Colon (tissue), 2 donors: ENCODE data around the gene DIS3L2.
A peak's percentile ranks its signal among the peaks of the same experiment; 100 is the strongest.

Experiments used
- FAIRE-seq: peaks from 2 replicates; lab custom pipeline; 2012; peaks lifted over from hg19 to GRCh38; lab: Jason Lieb, UNC
- donor health status: control.
- donor health status: control.

Gene DIS3L2

DNA sequence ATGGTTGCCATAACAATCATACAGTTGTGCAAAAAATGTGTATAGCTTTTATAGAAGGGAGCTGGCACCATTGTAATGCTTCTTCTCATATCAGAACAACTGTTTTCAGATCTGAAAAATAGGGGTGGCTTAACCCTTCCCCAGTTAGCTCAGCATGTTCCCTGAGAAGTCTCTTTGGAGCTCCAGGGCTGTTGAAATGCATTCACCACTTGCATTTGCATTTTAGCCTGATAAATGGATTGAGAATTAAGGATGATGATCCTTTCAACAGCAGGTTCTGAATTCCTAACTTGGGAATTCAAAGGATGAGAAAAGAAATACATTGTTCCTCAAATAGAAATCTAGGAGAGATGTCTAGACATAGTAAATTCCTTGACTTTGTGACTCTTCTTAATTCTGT, 235.3 kb downstream of the DIS3L2 start:
- FAIRE-seq, result no peak

GRCh38 chr2:232200195-232200594, 238.7 kb downstream of the DIS3L2 start:
- FAIRE-seq, result no peak

GRCh38 chr2:232203166-232203891, 241.8 kb downstream of the DIS3L2 start:
- FAIRE-seq, result no peak

DNA sequence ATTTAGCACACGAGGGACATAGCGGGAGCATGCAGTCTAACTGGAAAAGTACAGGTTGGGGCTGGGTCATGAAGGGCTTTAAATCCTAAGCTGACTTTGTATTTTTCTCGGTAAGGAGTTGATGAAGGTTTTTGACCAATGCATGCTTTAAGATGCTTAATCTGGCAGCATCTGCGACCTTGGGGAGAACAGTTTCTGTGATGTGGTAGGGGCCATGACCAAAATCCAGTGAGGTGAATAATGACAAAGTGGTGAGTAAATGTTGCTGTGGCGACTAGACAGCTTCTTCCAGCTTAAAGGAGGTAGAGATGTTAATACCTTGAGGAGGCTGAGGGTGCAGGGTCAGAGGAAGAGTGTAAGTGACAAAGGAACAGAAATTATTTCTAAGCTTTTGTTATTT, 242.4 kb downstream of the DIS3L2 start:
- no peak for FAIRE-seq

GRCh38 chr2:232204457-232204931, 243.0 kb downstream of the DIS3L2 start:
- no peak for FAIRE-seq

DNA sequence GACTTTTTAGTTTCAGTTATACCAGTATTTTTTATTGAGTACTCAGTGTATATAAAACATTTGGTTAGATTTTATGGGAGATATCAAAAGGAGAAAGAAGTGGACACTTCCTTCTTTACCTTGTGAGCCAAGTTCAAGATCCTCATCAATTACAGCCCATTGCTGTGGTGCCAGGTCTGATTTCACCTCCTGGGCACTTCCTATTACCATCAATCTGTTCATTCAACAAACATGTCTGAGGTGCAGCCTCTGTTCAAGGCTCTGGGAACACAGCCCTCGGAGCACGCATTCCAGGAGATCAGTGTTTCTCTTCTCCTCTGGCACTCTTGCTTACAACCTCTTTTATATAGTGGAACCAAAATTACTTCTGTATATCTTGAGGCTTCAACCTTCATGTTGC, 245.7 kb downstream of the DIS3L2 start:
- FAIRE-seq, result no peak

DNA sequence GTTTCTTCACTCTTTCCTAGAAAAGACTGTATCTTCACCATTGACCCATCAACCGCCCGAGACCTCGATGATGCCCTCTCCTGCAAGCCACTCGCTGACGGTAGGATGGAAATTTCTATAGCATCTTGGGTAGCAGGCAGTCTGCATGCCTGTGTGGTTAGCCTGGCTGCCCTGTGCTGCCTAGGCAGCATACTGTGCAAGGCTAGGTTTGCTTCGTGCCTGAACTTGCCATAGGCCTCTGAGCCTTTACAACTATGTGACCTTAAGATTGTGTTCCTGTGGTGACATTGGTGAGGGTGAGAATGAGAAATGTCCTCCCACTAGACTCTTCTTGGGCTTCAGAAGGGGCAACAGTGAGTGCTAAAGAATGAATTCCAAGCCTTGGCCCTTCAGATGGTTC, 248.8 kb downstream of the DIS3L2 start:
- FAIRE-seq, result no peak

DNA sequence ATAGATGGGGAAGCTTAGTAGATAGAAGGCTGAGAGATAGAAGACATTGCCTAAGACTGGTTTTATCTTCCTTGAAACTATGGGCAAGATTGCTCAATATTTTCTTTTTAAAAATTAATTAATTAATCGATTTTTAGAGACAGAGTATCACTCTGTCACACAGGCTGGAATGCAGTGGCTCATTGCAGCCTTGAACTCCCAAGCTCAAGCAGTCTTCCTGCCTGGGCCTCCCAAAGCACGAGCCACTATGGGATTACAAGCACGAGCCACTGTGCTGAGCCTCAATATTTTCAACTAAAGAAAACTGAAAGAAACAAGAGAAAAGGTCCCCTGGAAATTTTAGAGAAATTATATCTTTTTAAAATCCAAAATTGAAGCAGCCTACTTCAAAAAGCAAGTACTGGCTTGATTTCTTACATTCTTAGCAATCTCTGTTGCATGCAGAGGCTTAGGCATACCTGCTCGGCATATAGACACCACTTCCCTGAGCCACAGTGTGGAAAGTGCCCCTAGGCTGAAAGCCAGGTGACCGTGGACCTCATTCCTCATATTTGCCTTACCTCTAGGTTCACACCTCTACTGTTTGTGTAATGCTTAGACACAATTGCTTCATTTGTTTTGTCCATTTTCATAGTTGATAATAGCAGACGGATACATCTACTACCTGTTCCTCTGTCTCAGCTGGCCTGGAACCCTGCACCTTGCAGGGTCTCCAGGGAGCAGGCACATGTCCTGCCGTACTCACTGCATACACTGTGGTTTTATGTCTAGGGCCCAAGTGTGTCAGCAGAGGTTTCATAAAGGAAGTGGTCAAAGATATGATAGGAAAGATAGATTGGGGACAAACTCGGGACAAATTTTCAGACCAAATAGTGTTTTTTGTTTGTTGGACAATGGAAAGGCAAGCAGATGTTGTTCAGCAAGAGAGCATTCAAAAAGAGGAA, 250.5 kb downstream of the DIS3L2 start:
- no peak for FAIRE-seq

DNA sequence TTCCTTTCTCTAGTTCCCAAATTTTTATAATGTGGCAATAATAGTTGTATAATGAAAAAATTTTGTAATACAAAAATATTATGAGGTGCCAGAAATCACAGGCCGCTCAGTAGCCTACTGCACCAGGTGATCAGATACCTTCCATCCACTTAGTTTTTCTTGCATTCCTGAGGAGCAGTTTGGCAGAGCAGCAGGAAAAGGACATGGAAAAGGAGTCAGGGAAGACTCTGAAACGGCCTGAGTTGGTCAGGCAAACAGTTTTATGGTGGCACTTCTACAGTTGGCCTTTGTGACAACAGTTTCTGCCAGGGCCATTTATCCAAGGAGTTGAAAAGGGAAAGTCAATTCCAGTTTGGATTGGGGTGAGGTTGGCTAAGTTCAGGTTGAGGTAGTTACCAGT, 251.7 kb downstream of the DIS3L2 start:
- FAIRE-seq, result no peak

- FAIRE-seq, result no peak
These were observed 252.5 kb downstream of the DIS3L2 start for GRCh38 chr2:232214053-232214452.

DNA sequence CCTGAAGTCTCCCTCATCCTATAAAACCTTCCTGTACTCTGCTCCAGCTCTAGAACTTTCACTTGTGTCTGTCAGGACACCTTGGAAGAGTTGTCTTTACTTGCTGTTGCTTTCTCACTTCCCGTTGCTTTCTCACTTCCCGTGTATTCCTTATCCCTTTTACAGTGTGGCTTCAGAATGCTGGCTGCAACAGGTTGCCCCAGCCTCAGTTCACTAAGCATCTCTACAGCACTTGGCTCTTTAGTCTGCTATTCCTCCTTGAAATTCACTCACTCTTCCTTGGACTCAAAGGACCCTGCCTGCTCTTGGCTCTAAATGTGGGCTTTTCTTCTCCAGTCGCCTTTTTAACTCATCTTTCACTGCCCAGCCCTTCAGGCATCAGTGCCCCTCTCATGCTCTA, 254.5 kb downstream of the DIS3L2 start:
- no peak for FAIRE-seq

- FAIRE-seq, result no peak
These were observed 257.4 kb downstream of the DIS3L2 start for GRCh38 chr2:232218778-232219495.

GRCh38 chr2:232219496-232219870, 258.0 kb downstream of the DIS3L2 start:
- FAIRE-seq, result no peak

DNA sequence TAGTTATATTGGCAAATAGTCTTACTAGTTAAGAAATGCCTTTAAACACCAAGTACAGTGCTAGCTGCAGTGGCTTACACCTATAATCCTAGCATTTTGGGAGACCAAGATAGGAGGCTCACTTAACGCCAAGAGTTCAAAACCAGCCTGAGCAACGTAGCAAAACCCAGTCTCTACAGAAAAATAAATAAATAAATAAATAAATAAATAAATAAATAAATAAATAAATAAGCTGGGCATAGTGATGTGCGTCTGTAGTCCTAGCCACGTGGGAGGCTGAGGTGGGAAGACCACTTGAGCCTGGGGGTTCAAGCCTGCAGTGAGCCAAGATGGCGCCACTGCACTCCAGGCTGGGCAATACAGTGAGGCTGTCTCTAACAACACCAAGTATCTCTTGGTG, 258.4 kb downstream of the DIS3L2 start:
- FAIRE-seq, result no peak

- peak; percentile 75 for FAIRE-seq
These were observed 263.9 kb downstream of the DIS3L2 start for GRCh38 chr2:232225429-232225828.

DNA sequence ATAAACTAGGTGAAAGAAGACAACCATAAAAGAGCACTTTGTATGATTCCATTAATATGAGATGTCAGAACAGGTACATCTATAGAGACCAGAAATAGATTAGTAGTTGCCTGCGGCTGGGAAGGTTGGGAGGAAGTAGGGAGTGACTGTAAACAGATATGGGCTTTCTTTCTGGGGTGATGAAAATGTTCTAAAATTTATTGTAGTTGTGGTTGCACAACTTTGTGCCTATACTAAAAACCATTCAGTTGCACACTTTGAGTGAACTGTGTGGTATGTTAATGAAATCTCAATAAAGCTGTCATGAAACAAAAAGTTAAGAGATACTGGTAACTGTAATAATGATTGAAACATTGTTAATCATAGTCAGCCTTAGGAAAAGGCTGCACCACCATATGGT, 264.4 kb downstream of the DIS3L2 start:
- no peak for FAIRE-seq

DNA sequence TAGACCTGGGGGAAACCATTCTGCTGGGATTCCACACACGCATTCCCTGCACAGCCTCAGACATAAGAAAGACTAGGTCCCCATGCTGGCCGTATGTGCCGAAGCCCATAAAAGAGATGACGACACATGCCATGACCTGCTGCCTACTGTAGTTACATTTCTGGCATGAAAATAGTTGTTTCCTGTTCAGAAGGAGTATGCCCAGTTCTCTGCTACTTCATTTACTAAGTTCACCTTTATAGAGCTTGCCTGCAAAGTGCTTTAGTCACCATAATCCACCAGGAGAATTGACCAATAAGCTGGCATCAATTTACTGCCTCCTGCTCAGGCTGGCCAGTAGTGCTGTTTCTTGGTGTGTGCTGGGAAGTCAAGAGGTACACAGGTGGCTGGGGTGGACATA, 266.8 kb downstream of the DIS3L2 start:
- no peak for FAIRE-seq

DNA sequence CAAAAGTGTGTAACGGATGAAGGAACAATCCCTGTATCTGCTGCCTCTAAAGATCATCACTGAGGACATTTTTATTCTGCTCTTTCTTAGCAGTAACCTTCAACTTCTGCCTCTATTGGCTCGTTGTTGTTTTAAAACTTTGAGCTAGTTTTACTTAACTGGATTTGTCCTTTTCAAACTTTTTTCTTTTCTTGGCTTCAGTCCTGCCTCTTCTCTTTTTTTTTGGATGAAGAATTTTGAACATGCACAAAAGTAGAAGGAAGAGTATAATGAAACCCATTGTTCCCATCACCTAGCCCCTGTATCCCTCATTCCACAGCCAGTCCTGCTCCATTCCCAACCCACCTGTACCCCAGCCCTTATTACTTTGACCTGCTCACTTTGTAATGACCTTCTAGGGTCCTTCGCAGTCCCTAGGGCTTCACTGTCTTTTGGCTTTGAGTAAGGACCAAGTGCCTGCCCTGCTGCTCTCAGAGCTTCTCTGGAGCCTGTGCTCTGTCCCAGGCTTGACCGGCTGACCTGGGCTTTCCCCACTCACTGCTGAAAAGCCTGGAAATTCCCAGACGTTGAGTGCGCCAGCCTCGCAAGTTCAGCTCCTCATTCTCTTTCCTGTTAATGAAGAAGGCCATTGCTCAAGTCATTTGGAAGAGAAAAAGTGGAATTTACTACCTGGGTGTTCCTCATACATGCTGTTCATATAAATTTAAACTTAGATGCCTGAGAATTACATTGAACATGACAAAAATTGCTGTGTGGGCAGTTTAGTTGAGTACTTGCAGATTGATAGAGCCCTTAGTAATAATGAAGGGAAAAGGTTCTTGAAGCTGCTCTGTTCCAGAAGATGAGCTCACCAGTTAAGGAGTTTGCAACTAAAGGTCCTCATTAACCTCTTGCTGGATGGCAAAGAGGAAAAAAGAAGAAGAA, 267.7 kb downstream of the DIS3L2 start:
- FAIRE-seq, result no peak

GRCh38 chr2:232229911-232230310, 268.4 kb downstream of the DIS3L2 start:
- FAIRE-seq, result no peak

DNA sequence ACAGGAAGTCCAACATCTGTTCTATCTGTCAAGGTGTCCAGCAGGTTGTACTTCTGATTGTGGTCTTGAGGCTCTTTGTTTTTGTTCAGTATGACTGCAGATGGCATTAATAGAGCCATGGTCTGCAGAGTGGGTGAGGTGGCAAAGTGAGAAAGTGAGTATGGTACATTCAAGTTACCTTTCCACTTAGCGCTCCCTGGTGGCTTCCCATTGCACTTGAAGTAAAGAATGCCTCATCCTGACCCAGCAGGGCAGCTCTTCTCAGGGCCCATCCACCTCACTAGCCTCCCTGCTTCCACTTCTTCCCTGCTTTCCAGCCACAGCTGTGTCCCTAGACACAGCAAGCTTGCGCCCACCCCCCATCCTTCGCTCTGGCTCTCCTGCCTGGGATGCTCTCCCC, 269.0 kb downstream of the DIS3L2 start:
- no peak for FAIRE-seq

DNA sequence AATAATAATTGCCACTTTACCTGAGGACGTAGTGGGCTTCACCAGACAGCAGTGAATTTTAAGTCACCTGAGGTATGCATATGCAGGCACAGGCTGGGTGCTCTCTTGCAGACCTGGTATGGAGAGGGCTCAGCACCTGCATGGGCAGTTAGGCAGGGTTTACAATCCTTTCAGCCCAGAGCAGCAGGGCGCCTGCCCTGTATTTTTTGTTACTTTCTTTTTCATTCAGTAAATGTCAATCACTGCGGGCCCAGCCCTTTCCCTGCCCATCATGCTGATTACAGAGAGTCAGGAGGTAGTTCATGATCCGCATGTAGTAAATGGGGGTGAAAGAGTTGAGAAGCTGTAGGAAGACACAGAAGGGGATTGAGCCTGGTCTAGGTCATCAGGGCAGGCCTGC, 270.0 kb downstream of the DIS3L2 start:
- no peak for FAIRE-seq

DNA sequence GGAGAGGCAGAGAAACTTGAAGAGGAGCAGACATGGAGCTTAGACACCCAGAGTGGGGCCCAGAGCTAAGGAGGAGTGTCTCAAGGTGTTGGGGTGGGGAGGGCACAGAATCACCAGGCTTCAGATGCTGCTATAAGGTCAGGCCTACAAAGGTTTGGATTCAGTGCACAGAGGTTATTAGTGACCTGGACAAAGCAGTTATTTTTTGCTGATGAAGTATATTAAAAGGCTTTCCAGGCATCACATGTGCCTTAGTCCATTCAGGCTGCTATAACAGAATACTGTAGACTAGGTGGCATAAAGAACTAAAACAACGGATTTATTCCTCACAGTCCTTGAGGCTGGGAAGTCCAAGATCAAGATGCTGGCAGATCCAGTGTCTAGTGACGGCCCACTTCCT, 271.4 kb downstream of the DIS3L2 start:
- FAIRE-seq, result no peak
